Measurements from ENCODE around the gene CASZ1.

The CASZ1 gene

GRCh38 chr1:10724948-10725847 lies 71.2 kb downstream of the CASZ1 start:
- ATAC-seq = no peak
- DNase-seq = no peak

DNA sequence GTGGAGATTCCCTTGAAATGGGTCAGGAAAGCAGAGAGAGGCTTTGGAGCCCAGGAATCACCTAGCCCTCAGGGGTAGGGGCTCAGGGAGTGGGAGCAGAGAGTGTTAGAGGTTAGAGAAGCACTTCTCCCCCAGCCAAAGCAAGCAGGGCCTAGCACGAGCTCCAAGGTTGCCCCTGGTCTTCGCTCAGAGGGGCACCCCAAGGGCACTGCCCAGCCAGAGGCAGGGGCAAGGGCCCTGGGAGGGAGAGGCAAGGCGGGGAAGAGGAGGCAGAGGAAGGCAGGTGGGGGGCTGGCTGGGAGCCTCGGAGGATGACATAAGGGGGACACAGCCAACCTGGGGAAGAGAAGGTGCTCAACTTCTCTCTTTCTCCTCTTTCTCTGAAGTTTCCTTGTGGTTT lies 71.9 kb downstream of the CASZ1 start:
- DNase-seq (no peak), ATAC-seq (no peak)

- ATAC-seq = no peak
- no peak for DNase-seq
These were observed 72.4 kb downstream of the CASZ1 start for GRCh38 chr1:10724052-10724494.

DNA sequence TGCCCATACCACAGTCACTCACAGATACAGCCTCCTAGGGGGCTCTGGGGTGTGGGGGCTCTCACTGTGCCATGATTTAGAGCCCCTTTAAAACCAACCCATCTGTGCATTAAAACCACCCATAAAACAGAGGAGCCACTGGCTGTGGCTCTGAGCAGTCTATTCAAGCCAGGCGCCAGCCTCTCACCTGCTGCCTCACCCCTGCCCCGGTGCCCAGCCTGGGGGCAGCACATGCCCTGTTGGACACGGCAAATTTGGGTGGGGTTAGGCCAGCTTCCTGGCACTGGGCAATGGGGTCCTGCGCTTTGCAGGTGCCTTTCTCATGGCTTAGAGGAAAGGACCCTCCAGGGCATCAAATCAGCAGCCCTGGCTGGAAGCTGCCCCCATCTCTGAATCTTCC lies 73.1 kb downstream of the CASZ1 start:
- no peak for DNase-seq
- no peak for ATAC-seq

DNA sequence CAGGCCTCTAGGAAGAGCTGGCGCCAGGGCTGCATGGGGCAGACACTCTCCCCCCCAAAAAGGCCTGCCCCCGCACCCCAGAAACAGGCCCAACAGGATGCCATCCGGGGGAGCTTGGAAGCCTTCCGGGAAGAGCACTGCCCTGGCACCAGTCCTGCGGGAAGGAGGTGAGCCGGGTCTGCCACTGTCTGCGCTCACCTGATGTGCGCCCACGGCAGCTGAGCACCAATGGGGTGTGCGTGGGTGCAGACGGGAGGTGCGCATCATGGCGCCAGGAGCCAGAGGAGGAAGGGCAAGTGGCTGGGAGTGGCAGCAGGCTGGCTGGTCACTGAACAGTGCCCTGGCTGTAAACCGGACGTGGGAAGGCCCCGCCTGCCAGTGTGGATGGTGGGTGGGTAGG lies 73.6 kb downstream of the CASZ1 start:
- ATAC-seq (no peak), DNase-seq (no peak)

- DNase-seq (no peak), ATAC-seq (no peak)
These were observed 74.8 kb downstream of the CASZ1 start for GRCh38 chr1:10721381-10722321.

DNA sequence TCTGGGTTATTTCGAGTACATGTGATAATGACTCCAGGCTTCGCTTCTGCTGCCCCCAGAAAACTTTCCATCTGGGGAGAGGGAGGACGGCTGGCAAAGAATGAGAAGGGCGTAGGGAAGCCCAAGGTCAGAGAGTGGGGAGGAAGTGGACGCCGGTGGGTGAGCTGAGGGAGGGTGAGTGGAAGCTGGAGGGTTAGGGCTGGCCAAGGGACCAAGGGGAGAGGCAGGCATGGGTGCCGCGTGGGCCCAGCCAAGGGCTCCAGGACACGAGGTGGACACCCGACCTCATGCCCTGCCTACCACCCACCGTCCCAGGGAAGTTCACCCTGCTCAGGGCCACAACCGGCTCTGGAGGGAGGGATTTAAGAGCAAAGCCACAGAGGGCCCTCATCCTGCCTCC lies 75.8 kb downstream of the CASZ1 start:
- ATAC-seq = no peak
- DNase-seq = no peak

DNA sequence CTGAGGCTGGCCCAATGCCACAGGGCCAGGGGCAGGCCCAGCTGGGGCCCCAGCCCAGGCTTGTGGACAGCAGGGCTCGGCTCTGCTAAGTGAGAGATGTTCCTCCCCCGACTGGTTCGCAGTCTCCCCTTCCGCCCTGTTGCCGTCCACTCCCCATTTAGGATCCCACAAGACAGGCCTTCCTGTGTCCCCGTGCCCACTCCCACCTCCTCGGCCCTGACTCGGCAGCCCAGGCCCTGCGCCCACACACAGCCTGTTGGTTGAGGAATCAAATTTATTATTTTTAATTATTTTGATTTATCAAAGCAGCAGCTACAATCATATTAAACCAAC lies 78.4 kb downstream of the CASZ1 start:
- ATAC-seq (no peak), DNase-seq (no peak)

GRCh38 chr1:10717296-10718082 lies 79.0 kb downstream of the CASZ1 start:
- ATAC-seq (no peak), DNase-seq (no peak)

DNA sequence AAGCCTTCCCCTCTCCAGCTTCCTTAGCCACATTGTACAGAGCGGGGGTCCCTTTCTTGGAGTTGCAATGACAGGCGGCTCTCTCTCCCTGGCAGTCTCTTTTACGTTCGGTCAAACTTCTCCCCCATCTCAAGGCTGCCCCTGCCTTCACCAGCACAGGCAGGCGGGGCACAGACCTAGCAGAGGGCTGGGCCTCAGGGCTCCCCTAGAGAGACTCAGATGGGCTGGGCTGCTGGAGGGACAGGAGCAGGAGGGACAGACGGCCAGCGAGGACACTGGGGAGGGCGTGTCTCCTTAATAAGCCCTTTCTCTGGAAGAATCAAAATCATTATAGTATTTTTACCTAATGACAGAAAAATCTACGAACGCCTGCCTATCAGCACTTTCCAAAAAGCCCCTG lies 79.6 kb downstream of the CASZ1 start:
- ATAC-seq (peak; percentile 11), DNase-seq (no peak)

- ATAC-seq = no peak
- no peak for DNase-seq
These were observed 81.9 kb downstream of the CASZ1 start for GRCh38 chr1:10714337-10715114.

DNA sequence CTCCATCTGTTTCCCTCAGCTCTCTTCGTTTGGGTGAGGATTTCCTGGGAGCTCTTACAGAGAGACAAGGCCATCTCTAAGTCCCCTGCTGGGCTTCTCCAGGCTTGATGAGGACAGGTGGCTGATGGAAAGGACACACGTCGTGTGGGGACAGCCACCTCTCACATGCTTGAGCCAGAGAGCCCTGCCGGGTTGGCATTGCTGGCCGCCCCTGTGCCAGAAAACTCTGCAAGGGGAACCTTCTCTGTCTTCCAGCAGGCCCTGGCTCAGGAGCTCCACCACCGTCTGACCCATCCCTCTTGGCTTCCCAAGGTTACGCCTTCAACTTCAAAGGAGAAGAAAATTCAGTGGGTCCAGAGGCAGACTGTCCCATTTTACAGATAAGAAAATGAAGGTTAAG lies 82.8 kb downstream of the CASZ1 start:
- ATAC-seq = no peak

DNA sequence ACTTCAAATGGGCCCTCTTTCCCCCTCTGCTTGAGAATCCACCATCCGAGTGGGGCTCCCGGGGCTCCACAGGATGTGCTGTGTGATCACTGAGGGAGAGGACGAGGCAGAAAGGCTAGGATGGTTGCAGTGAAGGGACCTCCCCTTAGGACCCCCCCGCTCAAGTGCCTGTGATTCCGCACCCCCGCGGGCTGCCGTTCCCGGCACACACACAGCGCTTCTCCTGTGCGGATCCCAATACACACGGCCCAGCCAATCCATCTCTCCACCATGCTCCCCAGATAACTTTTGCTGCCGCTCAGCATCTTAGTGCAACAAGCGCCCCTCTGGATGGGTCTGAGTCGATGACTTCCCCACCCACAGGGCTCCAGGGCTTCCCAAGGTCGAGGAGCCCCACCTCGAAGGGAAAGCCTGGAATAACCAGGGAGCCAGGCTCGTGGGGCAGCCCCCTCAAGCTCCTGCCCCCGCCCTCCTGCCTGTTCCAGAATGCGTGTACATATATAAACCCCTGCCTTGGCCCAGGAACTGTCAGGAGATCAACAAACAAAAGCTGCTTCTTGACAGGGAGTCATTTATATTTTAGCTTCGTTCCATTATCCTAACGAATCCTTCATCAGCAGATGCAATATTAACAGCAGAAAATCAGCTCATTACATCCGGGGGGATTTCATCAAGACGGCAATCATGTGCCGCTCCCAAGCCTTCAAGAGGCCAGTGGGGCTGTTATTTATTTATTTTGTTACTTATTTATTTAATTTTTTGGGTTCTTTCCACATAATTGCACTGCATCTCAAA lies 83.7 kb downstream of the CASZ1 start:
- DNase-seq (no peak), ATAC-seq (no peak)

More for the DNA sequence above, 82.8 kb downstream of the CASZ1 start:
- no peak for DNase-seq

- no peak for ATAC-seq
- DNase-seq = no peak
These were observed 86.0 kb downstream of the CASZ1 start for GRCh38 chr1:10710489-10710888.

GRCh38 chr1:10709646-10710045 lies 86.8 kb downstream of the CASZ1 start:
- ATAC-seq (no peak), DNase-seq (no peak)

- no peak for ATAC-seq
- DNase-seq = no peak
These were observed 87.3 kb downstream of the CASZ1 start for GRCh38 chr1:10709165-10709564.

GRCh38 chr1:10708757-10709156 lies 87.7 kb downstream of the CASZ1 start:
- ATAC-seq (no peak), DNase-seq (no peak)

GRCh38 chr1:10707208-10707607 lies 89.2 kb downstream of the CASZ1 start:
- DNase-seq (no peak), ATAC-seq (no peak)

DNA sequence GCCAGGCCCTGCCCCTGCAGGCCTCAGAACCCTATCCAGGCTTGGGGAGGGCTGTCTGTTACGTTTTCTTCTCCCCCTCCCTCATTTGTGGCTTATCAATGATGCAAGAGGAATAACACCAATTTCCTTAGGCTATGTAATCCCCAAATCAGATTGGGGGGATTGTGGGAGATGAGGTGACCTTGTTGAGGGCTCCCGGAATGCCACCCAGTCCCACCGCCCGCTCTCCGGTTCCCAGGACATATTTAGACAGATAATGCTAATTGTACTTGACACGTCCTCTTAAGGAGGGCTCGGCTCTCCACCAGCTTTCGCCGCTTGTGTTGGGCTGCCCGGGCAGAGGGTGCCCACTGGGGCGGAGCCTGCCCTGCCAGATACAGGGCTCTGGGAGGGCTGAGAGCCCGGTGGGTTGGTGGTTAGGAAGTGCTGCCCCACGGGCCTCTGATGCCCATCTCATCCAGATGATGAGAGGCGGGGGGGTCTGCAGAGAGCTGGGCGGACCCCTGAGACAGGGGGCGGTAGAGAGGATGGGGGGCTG lies 90.0 kb downstream of the CASZ1 start:
- DNase-seq = no peak
- ATAC-seq = no peak

DNA sequence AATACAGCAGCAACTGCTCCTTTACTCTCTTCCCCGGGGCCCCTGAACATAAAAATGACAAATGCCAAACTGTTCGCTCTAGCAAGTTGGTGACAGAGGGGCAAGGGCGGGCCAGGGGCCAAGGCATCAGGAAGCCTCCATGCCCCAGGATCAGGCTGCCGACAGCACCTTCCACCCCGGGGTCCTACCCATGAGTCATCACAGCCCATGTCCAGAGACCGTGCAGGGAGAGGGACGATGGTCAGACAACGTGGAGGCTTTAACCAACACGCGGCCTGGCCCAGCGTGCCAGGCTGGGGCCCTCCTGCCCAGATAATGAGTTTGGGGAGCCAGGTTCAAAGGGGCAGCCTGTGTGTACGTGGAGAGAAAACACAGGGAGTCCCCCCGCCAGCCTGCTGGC lies 90.5 kb downstream of the CASZ1 start:
- ATAC-seq = no peak
- DNase-seq = no peak
